Suppressor macrophage (primary cell): Measurements from ENCODE around the gene SPPL3.
"Not testable (repeated sequence)": the region's sequence is repeated elsewhere in the genome, so short reads cannot be mapped to it uniquely, and the experiment has no call there.

Experiments used
- DNase-seq, 4 experiments: peaks; one replicate each; pipeline ENCODE4 v3.0.0-alpha.2; 2020 to 2022
- total RNA-seq, 17 experiments: gene quantifications; one replicate each; lab custom pipeline; 2026; ENCODE audit warnings: mixed read lengths in 6 of 17, inconsistent platforms in 3 of 17; lab: John Stamatoyannopoulos, UW

Gene SPPL3
- 6.8 to 62.3 (median 30.0) reads per million in 17 experiments for total RNA-seq

GRCh38 chr12:120904197-120904773, at the start of gene SPPL3:
SPPL3 (minus strand) TSS chr12:120904358; CDS start chr12:120903867, 491 bp downstream.
- DNase-seq = peak; percentile 91 to 97 (median 95)

- DNase-seq = no peak
Measured at GRCh38 chr12:120950807-120951206, 46.6 kb upstream of the SPPL3 start.

DNA sequence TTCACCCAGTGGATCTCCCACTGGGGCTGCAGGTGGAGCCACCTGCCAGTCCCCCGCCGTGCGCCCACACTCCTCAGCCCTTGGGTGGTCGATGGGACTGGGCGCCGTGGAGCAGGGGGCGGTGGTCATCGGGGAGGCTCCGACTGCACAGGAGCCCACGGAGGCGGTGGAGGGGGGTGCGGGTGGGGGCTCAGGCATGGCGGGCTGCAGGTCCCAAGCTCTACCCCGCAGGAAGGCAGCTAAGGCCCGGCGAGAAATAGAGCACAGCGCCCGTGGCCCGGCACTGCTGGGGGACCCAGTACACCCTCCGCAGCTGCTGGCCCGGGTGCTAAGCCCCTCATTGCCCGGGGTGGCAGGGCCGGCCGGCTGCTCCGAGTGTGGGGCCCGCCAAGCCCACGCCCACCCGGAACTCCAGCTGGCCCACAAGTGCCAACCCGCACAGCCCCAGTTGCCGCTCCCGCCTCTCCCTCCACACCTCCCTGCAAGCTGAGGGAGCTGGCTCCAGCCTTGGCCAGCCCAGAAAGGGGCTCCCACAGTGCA, 46.2 kb upstream of the SPPL3 start:
- DNase-seq = not testable (repeated sequence)

- peak in 1 of 4 experiments; percentile 55 for DNase-seq
Measured at GRCh38 chr12:120945516-120945915, 41.4 kb upstream of the SPPL3 start.

DNA sequence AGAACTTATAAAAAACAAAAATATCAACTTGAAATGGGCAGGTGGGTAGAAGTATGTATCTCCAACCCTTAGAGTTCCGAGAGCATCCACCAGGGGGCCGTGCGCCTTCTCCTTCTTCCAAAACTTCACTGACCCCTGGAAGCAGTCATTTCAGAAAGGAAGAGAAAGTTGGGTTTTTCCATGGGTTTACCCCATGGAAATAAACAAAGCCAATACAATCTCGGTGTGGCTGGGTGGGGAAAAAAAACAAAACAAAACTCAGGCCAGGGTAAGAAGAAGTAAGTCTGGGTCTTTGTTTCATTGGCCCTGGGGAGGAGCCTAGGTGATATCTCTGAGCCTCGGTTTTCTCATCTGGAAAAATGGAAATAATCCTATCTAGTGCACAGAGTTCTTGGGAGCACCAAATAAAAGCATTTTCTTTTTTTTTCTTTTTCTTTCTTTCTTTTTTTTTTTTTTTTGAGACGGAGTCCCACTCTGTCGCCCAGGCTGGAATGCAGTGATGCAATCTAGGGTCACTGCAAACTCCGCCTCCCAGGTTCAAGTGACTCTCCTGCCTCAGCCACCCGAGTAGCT, 40.6 kb upstream of the SPPL3 start:
- peak; percentile 74 to 88 (median 82) for DNase-seq

- DNase-seq = no peak
Measured at GRCh38 chr12:120943482-120943881, 39.3 kb upstream of the SPPL3 start.

DNA sequence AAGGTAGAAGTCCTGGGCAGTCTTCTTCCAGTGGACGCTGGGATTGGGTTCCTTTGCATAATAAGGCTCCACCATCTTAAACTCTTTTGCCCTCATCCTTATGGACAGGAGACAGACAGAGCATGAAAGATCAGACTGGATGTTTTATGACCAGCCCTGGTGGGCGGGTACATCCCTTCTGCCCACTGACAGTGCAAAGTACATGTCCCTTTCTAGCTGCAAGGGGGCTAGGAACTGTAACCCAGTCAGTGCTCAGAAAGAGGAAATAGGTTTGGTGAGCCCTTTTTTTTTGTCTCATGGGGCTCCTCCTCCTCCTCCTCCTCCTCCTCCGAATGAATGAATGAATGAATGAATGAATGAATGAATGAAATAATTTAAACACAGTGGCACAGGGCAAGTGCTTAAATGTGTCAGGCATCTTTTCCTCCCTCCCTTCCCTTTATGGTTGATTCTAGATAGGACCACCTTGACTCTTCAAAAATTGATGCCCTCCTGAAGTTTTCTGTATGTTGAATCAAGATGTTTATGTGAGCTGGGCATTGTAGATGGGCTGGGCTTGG, 37.8 kb upstream of the SPPL3 start:
- peak; percentile 55 to 79 (median 65) for DNase-seq

DNA sequence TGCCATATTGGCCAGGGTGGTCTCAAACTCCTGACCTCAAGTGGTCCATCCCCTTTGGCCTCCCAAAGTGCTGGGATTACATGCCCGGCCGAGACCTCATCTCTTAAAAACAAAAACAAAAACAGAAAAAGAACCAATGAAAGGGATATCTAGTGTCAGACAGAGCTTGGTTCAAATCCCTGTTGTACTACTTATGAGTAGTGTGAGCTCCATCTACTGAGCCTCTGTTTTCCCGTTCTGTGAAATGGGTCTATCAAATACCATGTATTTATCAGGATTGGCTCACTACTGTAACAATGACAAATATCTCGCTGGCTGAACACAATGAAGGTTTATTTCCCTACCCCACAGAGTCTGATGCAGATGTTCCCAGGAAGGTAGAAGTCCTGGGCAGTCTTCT, 37.3 kb upstream of the SPPL3 start:
- DNase-seq = no peak

GRCh38 chr12:120940799-120941198, 36.6 kb upstream of the SPPL3 start:
- DNase-seq = peak; percentile 58 to 73 (median 66)

GRCh38 chr12:120940006-120940405, 35.8 kb upstream of the SPPL3 start:
- peak; percentile 43 to 68 (median 60) for DNase-seq

GRCh38 chr12:120939523-120939922, 35.4 kb upstream of the SPPL3 start:
- DNase-seq = peak; percentile 94 to 98 (median 96)

DNA sequence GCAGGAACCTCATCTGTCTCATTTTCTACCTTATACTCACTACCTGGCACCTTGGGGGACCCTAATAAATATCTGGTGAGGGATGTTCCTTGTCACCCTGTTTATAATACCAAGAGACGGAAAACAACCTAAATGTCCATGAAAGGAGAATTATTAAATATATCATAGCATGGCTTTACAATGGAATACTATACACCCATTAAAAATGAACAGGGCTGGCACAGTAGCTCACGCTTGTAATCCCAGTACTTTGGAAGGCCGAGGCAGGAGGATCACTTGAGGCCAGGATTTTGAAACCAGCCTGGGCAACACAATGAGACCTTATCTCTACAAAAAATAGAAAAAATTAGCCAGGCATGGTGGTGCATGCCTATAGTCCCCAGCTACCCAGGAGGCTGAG, 34.3 kb upstream of the SPPL3 start:
- DNase-seq = no peak

DNA sequence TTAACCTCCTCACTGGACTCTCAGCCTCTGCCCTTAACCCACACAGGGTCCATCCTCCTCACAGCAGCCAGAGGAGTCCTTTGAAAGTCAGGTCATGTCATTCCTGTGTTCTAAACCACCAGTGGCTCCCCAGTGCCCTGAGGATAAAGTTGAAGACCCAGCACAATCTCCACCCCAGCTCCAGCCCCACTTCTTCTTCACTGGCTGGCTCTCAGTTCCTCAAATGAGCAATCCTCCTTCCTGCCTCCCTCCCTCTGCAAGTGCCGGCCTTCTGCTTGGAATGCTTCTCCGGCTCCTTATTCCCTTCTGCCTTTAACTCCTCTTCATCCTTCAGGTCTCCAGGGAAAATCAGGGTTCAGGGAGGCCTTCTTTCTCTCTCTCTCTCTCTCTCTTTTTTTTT, 32.0 kb upstream of the SPPL3 start:
- DNase-seq = peak; percentile 79 to 91 (median 88)

DNA sequence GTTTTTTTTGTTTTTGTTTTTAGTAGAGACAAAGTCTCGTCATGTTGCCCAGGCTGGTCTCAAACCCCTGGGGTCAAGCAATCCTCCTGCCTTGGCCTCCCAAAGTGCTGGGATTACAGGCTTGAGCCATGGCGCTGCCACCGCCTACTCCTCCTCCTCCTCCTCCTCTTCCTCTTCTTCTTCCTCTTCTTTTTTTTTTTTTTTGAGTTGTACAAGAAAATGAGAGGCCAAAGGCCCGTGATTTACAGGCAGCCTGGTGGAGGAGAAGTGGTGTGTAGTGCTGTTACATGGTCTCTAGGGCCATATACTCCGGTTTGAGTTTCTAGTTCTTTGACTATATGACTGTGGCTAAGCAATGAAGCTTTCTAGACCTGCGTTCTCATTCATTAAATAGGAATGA, 29.6 kb upstream of the SPPL3 start:
- peak; percentile 43 to 66 (median 52) for DNase-seq

DNA sequence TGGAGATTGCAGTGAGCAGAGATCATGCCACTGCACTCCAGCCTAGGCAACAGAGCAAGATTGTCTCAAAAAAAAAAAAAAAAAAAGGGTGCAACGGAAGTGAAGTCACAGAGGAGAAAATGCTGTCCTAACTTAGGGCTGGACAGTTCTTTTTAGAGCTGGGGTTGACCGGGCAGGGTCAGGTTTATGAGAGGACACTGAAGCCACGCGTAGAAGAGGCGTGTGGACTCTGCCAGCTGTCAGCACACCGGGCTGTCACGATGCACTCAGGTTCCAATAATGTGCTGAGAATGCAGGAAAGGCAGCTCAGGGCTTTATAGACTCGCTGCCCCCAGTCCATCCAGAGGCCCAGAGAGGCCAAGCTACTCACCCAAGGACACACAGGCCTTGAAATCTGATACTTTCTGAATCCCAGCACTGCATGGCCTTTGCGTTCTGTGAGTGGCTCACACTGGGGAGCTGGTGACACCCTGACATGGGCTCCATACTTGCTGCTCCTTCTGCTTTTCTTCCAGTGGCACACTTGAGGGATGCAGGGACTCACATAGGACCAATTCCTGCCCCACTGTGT, 28.9 kb upstream of the SPPL3 start:
- no peak for DNase-seq

GRCh38 chr12:120932058-120932457, 27.9 kb upstream of the SPPL3 start:
- no peak for DNase-seq

- DNase-seq = no peak
Measured at GRCh38 chr12:120930032-120930431, 25.9 kb upstream of the SPPL3 start.

- no peak for DNase-seq
Measured at GRCh38 chr12:120928864-120929652, 24.9 kb upstream of the SPPL3 start.

DNA sequence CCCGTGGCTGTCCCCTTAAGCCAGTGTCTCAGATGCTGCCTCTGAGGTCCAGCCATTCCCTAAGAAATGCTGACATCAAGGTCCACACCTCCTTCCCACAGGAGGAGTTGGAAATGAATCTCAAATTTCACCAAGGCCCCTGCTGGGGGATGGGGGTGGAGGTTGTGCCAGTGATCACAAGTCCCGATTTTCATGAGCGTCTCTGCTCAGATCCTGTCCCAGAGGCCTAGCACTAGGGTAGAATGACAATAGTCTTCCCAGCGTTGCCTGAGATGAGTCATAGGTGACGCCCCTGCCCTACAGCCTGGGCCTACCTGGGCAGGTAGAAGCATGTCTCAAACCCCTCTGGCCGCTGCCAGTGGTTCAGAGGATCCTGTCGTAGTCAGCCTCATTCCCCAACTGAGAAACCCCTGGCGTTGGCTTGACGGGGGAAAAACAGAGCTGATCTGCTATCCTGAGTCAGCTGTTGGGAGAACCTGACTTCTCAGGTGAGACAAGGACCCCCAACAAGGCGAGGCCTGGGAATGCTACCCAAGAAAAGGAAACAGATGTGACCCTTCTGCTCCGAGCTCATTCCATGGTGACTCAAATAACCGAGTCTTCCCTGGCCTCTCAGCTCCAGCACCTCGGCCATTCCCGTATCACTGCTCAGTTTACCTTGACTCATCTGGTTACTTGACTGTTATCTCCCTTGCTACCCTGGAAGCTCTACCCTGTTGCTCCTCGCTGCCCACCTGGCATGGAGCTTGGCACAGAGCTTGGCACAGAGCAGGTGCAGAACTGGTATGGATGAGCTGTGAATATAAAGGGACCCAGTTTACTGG, 21.8 kb upstream of the SPPL3 start:
- no peak for DNase-seq

- DNase-seq = no peak
Measured at GRCh38 chr12:120922279-120922678, 18.1 kb upstream of the SPPL3 start.

- no peak for DNase-seq
Measured at GRCh38 chr12:120921637-120922036, 17.5 kb upstream of the SPPL3 start.

- no peak for DNase-seq
Measured at GRCh38 chr12:120920178-120920577, 16.0 kb upstream of the SPPL3 start.
